Femur (tissue), 1 donor: ENCODE results near the gene ABCC4.
"Not testable (repeated sequence)": the region's sequence is repeated elsewhere in the genome, so short reads cannot be mapped to it uniquely, and the experiment has no call there.

ENCODE experiments used
- DNase-seq: peaks from one replicate; pipeline ENCODE4 v3.0.0-alpha.2; 2017

ABCC4 gene

GRCh38 chr13:95228130-95228529 is 73.1 kb downstream of the ABCC4 start:
- no peak for DNase-seq

- no peak for DNase-seq
Observed at GRCh38 chr13:95226932-95227695, 74.1 kb downstream of the ABCC4 start.

- DNase-seq, result no peak
Observed at GRCh38 chr13:95226476-95226875, 74.8 kb downstream of the ABCC4 start.

DNA sequence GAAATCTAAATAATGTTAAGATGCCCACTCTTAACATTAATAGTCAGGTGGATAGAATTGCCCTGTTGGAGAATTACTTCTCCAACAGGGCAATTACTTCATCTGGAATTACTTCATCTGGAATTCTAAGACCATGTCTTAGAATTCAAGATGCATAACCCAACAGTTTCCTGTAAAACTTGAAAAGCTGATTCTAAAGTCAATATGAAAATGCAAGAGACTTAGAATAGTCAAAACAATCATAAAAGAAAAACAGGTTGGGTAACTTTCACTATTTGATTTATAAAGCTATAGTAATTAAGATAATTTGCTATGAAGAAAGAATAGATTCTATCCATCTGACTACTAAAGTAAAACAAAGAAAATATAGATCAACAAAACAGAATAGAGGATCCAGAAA is 75.2 kb downstream of the ABCC4 start:
- DNase-seq, result no peak

DNA sequence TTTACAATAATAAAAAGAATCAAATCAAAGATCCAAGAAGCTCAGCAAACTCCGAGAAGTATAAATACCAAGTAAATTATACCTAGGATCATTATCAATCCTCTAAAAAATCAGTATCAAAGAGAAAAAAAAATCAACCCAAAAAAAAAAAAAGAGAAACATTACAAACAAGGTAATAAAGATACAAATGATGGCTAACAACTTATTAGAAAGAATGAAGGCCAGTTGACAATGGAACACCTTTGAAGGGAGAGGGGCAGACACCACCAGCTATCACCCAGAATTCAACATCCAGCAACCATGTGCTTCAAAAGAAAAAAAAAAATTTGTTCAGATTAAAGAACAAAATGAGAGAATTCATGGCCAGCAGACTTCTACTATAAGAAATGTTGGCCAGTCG is 77.2 kb downstream of the ABCC4 start:
- DNase-seq, result no peak

DNA sequence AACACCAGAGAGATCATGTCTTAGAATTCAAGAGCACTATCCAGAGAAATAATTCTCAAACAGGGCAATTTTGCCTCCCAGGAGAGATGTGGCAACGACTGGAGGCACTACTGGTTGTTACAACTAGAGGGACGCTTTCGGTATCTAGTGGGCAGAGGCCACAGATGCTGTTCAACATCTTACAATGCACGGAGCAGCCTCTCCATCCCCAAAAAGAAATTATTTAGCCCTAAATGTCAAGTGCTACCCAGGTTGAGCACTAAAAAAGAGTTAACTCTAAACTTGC is 78.6 kb downstream of the ABCC4 start:
- no peak for DNase-seq

GRCh38 chr13:95221971-95222732 is 79.1 kb downstream of the ABCC4 start:
- no peak for DNase-seq

GRCh38 chr13:95220611-95221010 is 80.6 kb downstream of the ABCC4 start:
- DNase-seq, result no peak

DNA sequence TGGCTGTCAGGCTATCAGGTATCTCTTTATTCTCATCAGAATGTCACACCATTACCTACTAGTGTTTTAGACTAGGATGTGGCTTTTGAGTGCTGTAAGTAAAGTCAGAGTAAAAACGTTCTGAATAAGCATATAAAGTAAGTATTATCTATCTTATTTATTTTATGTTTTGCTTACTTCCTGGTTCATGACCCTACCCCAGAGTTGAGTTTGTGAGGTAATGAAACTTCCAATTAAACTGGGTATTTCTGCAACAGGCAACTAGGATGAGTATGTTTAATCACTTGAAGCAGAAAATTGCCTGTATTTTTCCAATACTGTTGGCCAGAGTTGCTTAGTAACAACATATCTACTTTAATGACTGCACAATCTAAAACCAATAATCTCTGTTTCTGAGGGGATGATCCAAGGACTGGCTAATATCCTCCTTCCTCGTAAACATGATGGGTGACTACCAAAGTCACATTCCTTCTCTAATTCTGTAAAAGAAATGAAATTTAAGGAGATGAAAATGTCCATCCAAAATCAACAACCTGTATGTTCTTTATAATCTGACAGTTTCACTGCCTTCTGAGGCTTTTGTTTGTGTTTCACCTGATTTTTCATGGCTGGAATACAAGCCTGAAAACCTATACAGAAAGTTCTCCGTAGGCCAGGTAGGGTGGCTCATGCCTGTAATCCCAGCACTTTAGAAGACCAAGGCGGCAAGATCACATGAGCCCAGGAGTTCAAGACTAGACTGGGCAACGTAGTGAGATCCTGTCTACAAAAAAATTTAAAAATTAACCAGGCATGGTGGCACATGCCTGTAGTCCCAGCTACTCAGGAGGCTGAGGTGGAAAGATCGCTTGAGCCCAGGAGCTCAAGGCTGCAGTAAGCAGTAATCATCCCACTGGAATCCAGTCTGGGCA is 83.1 kb downstream of the ABCC4 start:
- no peak for DNase-seq

DNA sequence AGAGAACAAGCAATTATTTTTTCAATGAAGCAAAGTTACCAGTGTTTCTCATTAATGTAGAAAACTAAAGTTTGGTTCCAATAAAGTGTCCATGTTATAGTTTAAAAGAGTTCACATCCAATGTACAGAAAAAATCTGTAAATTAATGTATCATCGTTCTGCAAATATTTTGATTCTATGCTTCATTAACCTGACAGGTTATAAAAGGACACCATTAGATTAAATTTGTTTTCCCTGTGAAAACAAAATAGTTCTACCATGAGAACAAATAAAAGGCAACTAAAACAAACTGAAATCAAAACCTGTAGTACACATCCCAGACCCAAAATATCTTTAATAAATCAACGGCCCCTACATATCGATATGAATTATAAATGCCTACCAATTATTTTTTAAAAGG is 85.1 kb downstream of the ABCC4 start:
- no peak for DNase-seq

DNA sequence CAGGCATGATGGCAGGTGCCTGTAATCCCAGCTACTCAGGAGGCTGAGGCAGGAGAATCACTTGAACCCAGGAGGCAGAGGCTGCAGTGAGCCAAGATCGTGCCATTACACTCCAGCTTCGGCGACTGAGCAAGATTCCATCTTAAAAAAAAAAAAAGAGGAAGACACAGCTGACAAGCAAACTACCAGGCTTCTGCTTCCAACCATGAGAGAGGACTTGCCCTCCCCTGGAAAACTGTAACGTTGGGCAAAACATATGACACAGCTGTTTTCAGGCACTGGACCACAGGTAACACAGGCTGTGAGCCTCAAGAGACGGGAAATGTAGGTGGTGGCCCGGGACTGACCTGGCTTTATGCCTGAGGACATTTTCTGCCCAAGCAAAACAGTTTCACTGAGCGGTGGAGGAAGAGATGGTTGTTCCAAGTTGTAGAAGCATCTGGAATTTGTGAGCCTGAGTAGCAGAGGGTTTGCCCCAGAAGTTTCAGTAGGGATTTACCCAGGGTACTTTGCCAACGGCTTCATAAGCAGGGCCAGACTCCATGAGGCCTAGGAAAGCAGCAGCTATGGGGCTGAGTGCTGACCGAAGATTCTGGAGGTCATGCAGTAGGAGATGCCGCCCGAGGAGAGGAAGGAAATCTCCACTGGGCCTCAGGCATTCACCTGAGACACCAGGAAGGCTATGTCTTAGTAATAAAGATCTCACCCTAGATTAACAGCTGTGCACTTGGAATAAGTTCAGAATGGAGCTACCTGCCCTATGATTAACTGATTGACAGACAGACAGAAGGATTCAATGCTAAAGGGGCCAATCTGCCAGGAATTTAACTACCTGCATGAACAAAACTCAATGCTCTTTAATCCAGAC is 88.0 kb downstream of the ABCC4 start:
- no peak for DNase-seq

- no peak for DNase-seq
Observed at GRCh38 chr13:95209109-95209508, 92.1 kb downstream of the ABCC4 start.

- DNase-seq, result no peak
Observed at GRCh38 chr13:95207769-95208366, 93.4 kb downstream of the ABCC4 start.

- DNase-seq, result no peak
Observed at GRCh38 chr13:95206116-95206515, 95.1 kb downstream of the ABCC4 start.

DNA sequence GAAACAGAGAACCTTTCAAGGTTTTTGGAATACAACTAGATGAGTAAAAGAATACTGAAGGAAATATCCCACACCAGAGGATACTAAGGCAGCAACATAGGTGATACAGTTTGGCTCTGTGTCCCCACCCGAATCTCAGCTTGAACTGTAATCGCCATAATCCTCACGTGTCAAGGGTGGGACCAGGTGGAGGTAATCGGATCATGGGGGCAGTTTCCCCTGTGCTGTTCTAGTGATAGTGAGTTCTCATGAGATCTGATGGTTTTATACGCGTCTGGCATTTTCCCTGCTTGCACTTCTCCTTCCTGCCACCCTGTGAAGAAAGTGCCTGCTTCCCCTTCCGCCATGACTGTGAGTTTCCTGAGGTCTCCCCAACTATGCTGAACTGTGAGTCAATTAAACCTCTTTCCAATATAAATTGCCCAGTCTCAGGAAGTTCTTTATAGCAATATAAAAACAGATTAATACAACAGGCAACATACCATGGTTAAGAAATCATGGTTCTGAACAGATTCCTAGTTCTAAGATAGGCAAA is 97.0 kb downstream of the ABCC4 start:
- no peak for DNase-seq

DNA sequence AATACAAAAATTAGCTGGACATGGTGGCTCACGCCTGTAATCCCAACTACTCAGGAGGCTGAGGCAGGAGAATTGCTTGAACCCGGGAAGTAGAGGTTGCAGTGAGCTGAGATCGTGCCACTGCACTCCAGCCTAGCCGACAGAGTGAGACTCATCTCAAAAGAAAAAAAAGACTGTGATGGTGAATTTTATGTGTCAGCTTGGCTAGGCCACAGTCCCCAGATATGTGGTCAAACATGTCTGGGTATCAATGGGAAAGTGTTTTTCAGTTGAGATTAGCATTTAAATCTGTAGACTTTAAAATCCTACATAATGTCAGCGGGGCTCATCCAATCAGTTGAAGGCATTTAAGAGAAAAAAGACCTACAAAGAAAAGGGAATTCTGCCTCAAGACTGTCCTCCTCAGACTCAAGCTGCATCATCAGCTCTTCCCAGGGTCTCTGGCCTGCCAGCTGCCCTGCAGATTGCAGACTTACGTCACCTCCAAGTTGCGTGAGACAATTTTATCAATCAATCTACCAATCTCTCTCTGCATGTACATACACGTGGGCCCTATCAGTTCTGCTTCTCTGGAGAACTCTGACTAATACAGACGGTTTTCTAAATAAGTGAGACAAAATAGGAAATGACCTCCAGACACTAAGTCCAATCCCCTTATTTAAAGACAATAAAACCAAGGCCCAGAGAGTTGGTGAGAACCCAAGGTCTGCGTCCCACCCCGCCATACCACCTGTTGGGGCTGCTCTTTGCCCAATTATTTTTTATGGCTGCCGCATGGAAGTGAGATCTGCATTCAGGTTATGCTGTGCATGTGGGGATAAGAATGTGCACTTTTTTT is 99.2 kb downstream of the ABCC4 start:
- DNase-seq, result no peak

DNA sequence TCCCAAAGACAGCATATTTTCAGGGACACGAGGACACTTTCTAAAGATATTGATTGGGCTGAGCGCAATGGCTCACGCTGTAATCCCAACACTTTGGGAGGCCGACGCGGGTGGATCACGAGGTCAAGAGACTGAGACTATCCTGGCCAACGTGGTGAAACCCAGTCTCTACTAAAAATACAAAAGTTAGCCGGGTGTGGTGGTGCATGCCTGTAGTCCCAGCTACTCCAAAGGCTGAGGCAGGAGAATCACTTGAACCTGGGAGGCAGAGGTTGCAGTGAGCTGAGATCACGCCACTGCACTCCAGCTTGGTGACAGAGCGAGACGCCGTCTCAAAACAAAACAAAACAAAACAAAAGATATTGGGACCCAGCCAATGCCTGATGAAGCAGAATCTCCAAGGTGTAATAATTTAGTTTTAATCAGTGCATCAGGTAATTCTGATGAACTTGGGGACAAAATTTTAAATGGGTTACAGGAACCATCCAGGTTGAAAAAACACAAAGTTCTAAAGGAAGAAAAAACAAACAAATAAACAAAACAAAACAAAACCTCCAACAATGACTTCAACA is 100.8 kb downstream of the ABCC4 start:
- not testable (repeated sequence) for DNase-seq

DNA sequence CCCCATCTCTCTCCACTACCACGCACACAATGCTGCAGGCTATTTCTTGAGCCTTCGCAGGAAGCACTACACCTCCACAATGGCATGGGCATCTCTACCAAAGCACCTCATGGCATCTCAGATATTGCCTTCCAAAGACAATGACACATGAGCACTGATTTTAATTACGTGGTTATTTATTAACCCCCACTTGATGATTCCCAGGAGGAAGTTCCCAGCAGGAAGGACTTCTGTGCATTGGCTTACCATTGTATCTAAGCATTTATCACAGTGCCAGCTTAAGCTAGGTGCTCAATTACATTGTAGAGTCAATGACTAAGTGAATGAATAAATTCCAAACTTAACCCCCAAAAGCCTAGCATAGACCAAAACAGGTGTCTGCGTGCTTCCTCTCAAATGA is 101.4 kb downstream of the ABCC4 start:
- DNase-seq, result no peak

GRCh38 chr13:95198606-95199005 is 102.6 kb downstream of the ABCC4 start:
- not testable (repeated sequence) for DNase-seq

DNA sequence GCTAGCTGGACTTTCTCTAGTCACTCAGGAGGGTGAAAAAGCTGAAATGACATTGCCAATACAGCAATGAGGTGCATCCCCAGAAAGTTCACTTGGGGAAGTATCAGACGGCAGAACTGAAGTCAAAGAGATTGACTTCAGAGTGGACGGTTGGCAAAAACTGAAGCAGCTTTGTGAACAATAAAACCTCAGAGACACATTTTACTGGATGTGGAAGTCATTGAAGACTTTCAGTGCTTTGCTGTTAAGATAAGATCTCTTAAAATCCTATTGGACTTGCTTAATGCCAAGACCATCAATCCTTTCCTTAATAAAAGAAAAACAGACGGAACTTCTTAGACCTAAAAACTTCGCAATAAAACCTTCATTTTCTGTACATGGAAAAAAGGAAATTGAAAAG is 103.7 kb downstream of the ABCC4 start:
- DNase-seq, result no peak

DNA sequence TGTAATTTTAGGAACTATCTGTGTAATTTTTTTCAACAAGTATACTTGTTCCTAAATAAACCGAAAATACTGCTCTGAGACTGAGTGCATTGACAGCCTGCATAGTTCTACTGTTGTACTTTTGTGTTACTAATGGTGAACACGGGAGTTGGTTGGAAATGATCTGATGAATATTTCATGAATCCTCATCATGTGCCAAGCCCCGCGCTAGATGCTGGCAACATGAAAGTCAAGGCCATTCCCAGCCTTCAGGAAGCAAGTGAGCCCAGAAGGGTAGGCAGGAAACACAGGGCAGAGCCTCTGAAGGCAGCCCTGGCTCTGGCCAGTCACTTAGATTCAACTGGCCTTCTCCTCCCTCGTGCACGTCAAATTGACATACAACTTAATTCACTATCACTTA is 106.1 kb downstream of the ABCC4 start:
- DNase-seq, result no peak
